22Rv1 (cell line): ENCODE measurements around the gene NPSR1.

ENCODE experiments used
- CTCF ChIP-seq: fragments of 450-650 bp; IDR thresholded peaks from 2 replicates; pipeline ENCODE4 v1.5.1; 2017; ENCODE audit warnings: mild to moderate bottlenecking
- ZFX ChIP-seq: fragments of 450-650 bp; IDR thresholded peaks from 2 replicates; pipeline ENCODE4 v1.6.1; 2017; ENCODE audit warnings: antibody characterized with exemption, borderline replicate concordance

GRCh38 chr7:34841326-34841725, 183.3 kb downstream of the NPSR1 start:
- TF ChIP-seq CTCF (no peak), ZFX (no peak)
